Activated T-helper 1 cell treated with Interleukin-2 at 50 U/mL for 16 hours (primary cell): ENCODE results near the gene CELF5.
"Not testable (repeated sequence)": the region's sequence is repeated elsewhere in the genome, so short reads cannot be mapped to it uniquely, and the experiment has no call there.

Experiments used
- DNase-seq: peaks from one replicate; pipeline ENCODE4 v3.0.0-alpha.2; 2020; ENCODE audit warnings: low read depth

The CELF5 gene

GRCh38 chr19:3322199-3322978 lies 97.9 kb downstream of the CELF5 start:
- no peak for DNase-seq

- DNase-seq, result no peak
Observed at GRCh38 chr19:3323026-3323425, 98.6 kb downstream of the CELF5 start.

GRCh38 chr19:3323658-3324057 lies 99.2 kb downstream of the CELF5 start:
- no peak for DNase-seq

GRCh38 chr19:3324405-3324856 lies 100.0 kb downstream of the CELF5 start:
- DNase-seq, result peak; percentile 39

GRCh38 chr19:3325451-3325850 lies 101.0 kb downstream of the CELF5 start:
- no peak for DNase-seq

GRCh38 chr19:3328743-3329142 lies 104.3 kb downstream of the CELF5 start:
- no peak for DNase-seq

GRCh38 chr19:3330047-3330446 lies 105.6 kb downstream of the CELF5 start:
- no peak for DNase-seq

GRCh38 chr19:3332232-3332631 lies 107.8 kb downstream of the CELF5 start:
- not testable (repeated sequence) for DNase-seq

GRCh38 chr19:3333020-3333583 lies 108.6 kb downstream of the CELF5 start:
- no peak for DNase-seq

- no peak for DNase-seq
Observed at GRCh38 chr19:3333662-3334061, 109.2 kb downstream of the CELF5 start.

- not testable (repeated sequence) for DNase-seq
Observed at GRCh38 chr19:3334749-3335430, 110.4 kb downstream of the CELF5 start.

GRCh38 chr19:3335431-3336350 lies 111.2 kb downstream of the CELF5 start:
- DNase-seq, result no peak

GRCh38 chr19:3336351-3336679 lies 111.9 kb downstream of the CELF5 start:
- no peak for DNase-seq

GRCh38 chr19:3336680-3337523 lies 112.4 kb downstream of the CELF5 start:
- DNase-seq, result no peak

- peak; percentile 54 for DNase-seq
Observed at GRCh38 chr19:3338541-3339181, 114.2 kb downstream of the CELF5 start.

GRCh38 chr19:3340340-3340739 lies 115.9 kb downstream of the CELF5 start:
- DNase-seq, result no peak

GRCh38 chr19:3342246-3342645 lies 117.8 kb downstream of the CELF5 start:
- DNase-seq, result no peak

GRCh38 chr19:3342962-3343361 lies 118.5 kb downstream of the CELF5 start:
- DNase-seq, result not testable (repeated sequence)

GRCh38 chr19:3343619-3344502 lies 119.4 kb downstream of the CELF5 start:
- no peak for DNase-seq
